Body of pancreas (tissue), 4 donors: ENCODE measurements around the gene KEL. TPM values are rescaled to one million over a fixed set of nuclear protein-coding genes. Genes with fewer than 3 reads are reported as not detected.

ENCODE experiments used
- ATAC-seq: fragments of 150-250 bp; one replicate; pipeline ENCODE4 v1.9.1; 2016
- DNase-seq, 4 donors: peaks; one replicate each; pipeline ENCODE4 v3.0.0-alpha.2; 2019
- H3K27ac ChIP-seq, 4 donors: fragments of 200-600 bp; sonication (generic); 1 replicate in 3 of 4; 2 replicates in 1 of 4; pipeline versions ENCODE4 v1.5.1 to v1.6.1; 2016 to 2019; ENCODE audit warnings: mild to moderate bottlenecking in 1 of 4, mixed read lengths in 1 of 4, moderate library complexity in 1 of 4
- H3K27me3 ChIP-seq, 2 donors: fragments of 200-600 bp; sonication (generic); one replicate each; pipeline ENCODE4 v1.6.0; 2016; ENCODE audit warnings: mild to moderate bottlenecking in 1 of 2
- H3K36me3 ChIP-seq, 2 donors: fragments of 200-600 bp; sonication (generic); replicated peaks in 1 of 2; 2 replicates each; pipeline ENCODE4 v1.5.1; 2016; ENCODE audit warnings: low read depth in 2 of 2; ENCODE audit not compliant: insufficient read depth in 1 of 2
- H3K4me1 ChIP-seq: fragments of 200-600 bp; sonication (generic); one replicate; pipeline ENCODE4 v1.6.0; 2016
- H3K4me3 ChIP-seq, 2 donors: fragments of 200-600 bp; sonication (generic); 1 replicate in 1 of 2; 2 replicates in 1 of 2; pipeline ENCODE4 v1.5.1; 2016 to 2019
- H3K9me3 ChIP-seq, 3 donors: fragments of 200-600 bp; sonication (generic); 1 replicate in 2 of 3; 2 replicates in 1 of 3; pipeline ENCODE4 v1.5.1; 2016
- CTCF ChIP-seq, 7 experiments: fragments of 450-650 bp in 4 of 7; fragments of 200-600 bp in 3 of 7; sonication (generic) in 3 of 7; IDR thresholded peaks; one replicate each; pipeline ENCODE4 v1.5.1; 2016 to 2019; ENCODE audit warnings: antibody characterized with exemption in 7 of 7
- POLR2A ChIP-seq, 3 donors: fragments of 450-650 bp; IDR thresholded peaks; one replicate each; pipeline ENCODE4 v1.6.1; 2016; ENCODE audit warnings: antibody characterized with exemption in 3 of 3, mild to moderate bottlenecking in 2 of 3
- WGBS, 2 donors: methylation state at CpG; one replicate each; pipeline ENCODE4 v1.1.5; 2017; 5-methylcytosine and 5-hydroxymethylcytosine counted together
- intact Hi-C: fragments of 100-400 bp; cut with DNase I; formaldehyde crosslinking; loops from one replicate; pipeline ENCODE4 v1.15.1; 2023
- total RNA-seq, 2 donors: library from RNA; depleted of rRNA; stranded (reverse); fragments of >200 nt; gene quantifications; one replicate each; pipeline ENCODE4 v1.1.0, GENCODE V29; 2016

Gene KEL
- total RNA-seq, 2 donors from 2014 or later, result 0.33 TPM; not detected in 1

- WGBS, 2 donors, result 19 to 28% methylated on average over 6 of the region's 6 CpGs
- Histone ChIP-seq H3K27me3 (no peaks in the 10 kb centered on the region), H3K4me1 (peaks cover 6% of the 10 kb centered on the region), H3K4me3 (no peak overlapping the region), H3K9me3 (no peaks in the 10 kb centered on the region), H3K27ac (no peak overlapping the region), H3K36me3 (no peaks in the 10 kb centered on the region)
- TF ChIP-seq CTCF (IDR thresholded peaks at IDR 0.05), result peak; percentile 65 to 84 (median 77)
- TF ChIP-seq POLR2A (IDR thresholded peaks at IDR 0.05), result no peak
- intact Hi-C loops, result no loop called here
- ATAC-seq (peak; percentile 68), DNase-seq (peak in 3 of 4 donors; percentile 23 to 35 (median 29))
These were observed 41.4 kb upstream of the KEL start for GRCh38 chr7:143003393-143004051.

GRCh38 chr7:143002898-143003297 is 40.7 kb upstream of the KEL start:
- ATAC-seq, result peak; percentile 49
- TF ChIP-seq CTCF (IDR thresholded peaks at IDR 0.05), result no peak
- no peak for TF ChIP-seq POLR2A (IDR thresholded peaks at IDR 0.05)
- Histone ChIP-seq H3K4me3 (no peak overlapping the region), H3K9me3 (no peaks in the 10 kb centered on the region), H3K27ac (no peak overlapping the region), H3K27me3 (no peaks in the 10 kb centered on the region), H3K4me1 (peaks cover 6% of the 10 kb centered on the region), H3K36me3 (no peaks in the 10 kb centered on the region)
- WGBS, 2 donors, result 42 to 43% methylated on average over 5 of the region's 5 CpGs
- intact Hi-C loops, result no loop called here
- DNase-seq, result peak; percentile 53 to 81 (median 68)

- DNase-seq, result no peak
- 27 to 47% methylated on average over 3 of the region's 3 CpGs for WGBS, 2 donors
- Histone ChIP-seq H3K27ac (no peak overlapping the region), H3K36me3 (no peaks in the 10 kb centered on the region), H3K27me3 (no peaks in the 10 kb centered on the region), H3K4me1 (peaks cover 6% of the 10 kb centered on the region), H3K4me3 (no peak overlapping the region), H3K9me3 (no peaks in the 10 kb centered on the region)
- no peak for TF ChIP-seq POLR2A (IDR thresholded peaks at IDR 0.05)
- TF ChIP-seq CTCF (IDR thresholded peaks at IDR 0.05), result peak in 4 of 7 experiments; percentile 19 to 27 (median 24)
- intact Hi-C loops, result no loop called here
- no peak for ATAC-seq
These were observed 39.9 kb upstream of the KEL start for GRCh38 chr7:143002106-143002505.

DNA sequence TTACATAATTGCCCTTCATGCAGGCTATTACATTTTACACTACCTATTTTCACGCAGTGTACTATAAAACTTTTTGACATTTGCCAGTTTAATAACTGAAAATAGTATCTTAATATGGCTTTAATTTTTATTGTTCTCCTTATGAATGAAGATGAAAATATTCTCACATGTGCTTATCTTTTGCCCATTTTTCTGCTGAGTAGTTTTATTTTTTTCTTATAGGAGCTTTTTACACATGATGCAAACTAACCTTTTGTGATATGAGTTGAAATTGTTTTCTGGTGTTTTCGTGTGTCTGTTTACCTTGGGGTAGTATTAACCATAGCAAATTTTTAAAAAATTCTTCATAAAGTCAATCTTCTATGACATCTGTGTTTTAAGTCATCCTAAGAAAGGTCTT is 38.5 kb upstream of the KEL start:
- intact Hi-C loops, result no loop called here
- H3K27ac ChIP-seq, result no peak overlapping the region
- H3K4me1 ChIP-seq, result peaks cover 6% of the 10 kb centered on the region
- H3K36me3 ChIP-seq, result no peaks in the 10 kb centered on the region
- WGBS, 2 donors, result 94 to 95% methylated on average over 2 of the region's 2 CpGs
- no peaks in the 10 kb centered on the region for H3K27me3 ChIP-seq
- DNase-seq (no peak), ATAC-seq (no peak)
- H3K4me3 ChIP-seq, result no peak overlapping the region
- no peaks in the 10 kb centered on the region for H3K9me3 ChIP-seq
- TF ChIP-seq CTCF (IDR thresholded peaks at IDR 0.05), result no peak
- no peak for TF ChIP-seq POLR2A (IDR thresholded peaks at IDR 0.05)

GRCh38 chr7:142999793-143000192 is 37.6 kb upstream of the KEL start:
- no peaks in the 10 kb centered on the region for H3K36me3 ChIP-seq
- no peak overlapping the region for H3K4me3 ChIP-seq
- no peaks in the 10 kb centered on the region for H3K27me3 ChIP-seq
- H3K4me1 ChIP-seq, result peaks cover 6% of the 10 kb centered on the region
- ATAC-seq, result no peak
- intact Hi-C loops, result loop anchor here (10.0 kb wide), 1 partner anchor 125 kb away; no protein-coding TSS in a partner anchor
- peak overlapping the region in 1 of 4 donors; percentile 28 for H3K27ac ChIP-seq
- H3K9me3 ChIP-seq, result no peaks in the 10 kb centered on the region
- no peak for TF ChIP-seq POLR2A (IDR thresholded peaks at IDR 0.05)
- no peak for TF ChIP-seq CTCF (IDR thresholded peaks at IDR 0.05)
- DNase-seq, result no peak
